Posterior vena cava (tissue), 2 donors: ENCODE results near the gene NLGN1. TPM values are rescaled to one million over a fixed set of nuclear protein-coding genes. Genes with fewer than 3 reads are reported as not detected.

Experiments used
- DNase-seq: peaks from one replicate; pipeline ENCODE4 v3.0.0-alpha.2; 2020; ENCODE audit warnings: low spot score
- intact Hi-C, 2 donors: fragments of 100-400 bp; cut with DNase I; formaldehyde crosslinking; loops; one replicate each; pipeline versions ENCODE4 v1.14.1 to v1.14.2; 2022 to 2023
- total RNA-seq, 2 donors: library from RNA; stranded (reverse); fragmentation: NEBNext Ultra II Directional; extraction: Animal tissue kit (Norgen Biotek cat#: 25700); gene quantifications; one replicate each; pipeline ENCODE4 v1.2.1, GENCODE V29; 2021
- donor health status: DM: yes; HTN: yes; CAD: no.
- donor health status: DM: yes; HTN: yes; CAD: no.

NLGN1 gene
- total RNA-seq, 2 donors from 2014 or later: 11.5 to 14.5 TPM

DNA sequence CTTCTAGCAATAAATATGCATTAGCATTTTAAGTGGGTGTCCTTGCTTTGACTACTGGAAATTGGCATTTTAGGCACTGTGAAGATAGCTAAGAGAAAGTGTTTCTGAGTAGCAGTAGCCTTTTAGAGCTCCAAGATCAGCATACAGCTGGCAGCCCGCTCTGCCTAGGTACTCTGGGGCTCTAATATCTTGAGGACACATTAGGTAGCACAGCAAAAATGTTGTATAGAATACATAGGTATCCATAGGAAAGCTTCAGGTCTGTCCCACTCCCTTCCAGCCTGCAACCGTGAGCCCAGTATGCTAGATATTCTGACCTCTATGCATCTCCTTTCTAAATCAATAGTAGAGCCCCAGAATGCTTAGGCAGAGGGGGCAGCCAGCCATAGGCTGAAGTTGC is 670.5 kb downstream of the NLGN1 start:
- intact Hi-C loops: no loop called here
- no peak for DNase-seq

DNA sequence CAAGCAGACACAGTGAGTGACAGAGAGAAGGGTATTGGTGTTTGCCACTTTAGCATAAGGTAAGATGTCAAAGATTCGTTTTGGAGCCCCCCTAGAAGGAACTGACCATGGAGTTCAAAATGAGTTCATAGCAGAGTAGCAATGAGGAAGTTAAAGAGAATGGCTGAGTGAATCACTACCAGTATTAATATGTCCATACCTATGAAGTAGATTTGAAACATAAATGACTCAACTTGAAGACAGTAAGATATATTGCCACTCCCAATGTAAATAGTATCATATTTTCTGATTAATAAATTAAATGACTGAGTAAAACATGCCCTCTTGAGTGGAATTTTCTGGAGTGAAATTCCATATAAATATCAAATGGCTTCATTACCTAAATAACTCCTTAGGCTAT is 675.1 kb downstream of the NLGN1 start:
- no peak for DNase-seq
- intact Hi-C loops: loop anchor here in 1 of 2 donors (5.0 kb wide), 1 partner anchor 235 kb away; no protein-coding TSS in a partner anchor

DNA sequence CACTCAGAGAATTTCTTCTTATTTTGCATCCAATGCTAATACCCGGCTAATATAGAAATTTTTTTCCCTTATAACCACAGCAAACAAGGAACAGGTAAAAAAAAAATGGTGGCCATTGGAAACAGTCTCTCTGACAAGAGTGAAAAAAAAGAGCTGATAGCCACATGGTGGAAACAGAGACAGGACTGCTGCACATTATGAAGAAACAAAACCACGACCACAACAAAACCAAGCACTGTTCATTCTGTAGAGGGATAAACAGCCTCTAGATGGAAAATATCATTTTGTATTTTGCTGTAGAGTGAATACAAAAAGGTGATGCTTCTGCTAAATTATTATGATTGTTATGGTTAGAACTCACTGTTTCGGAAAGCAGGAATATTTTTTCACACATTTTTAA is 686.2 kb downstream of the NLGN1 start:
- intact Hi-C loops: no loop called here
- no peak for DNase-seq

DNA sequence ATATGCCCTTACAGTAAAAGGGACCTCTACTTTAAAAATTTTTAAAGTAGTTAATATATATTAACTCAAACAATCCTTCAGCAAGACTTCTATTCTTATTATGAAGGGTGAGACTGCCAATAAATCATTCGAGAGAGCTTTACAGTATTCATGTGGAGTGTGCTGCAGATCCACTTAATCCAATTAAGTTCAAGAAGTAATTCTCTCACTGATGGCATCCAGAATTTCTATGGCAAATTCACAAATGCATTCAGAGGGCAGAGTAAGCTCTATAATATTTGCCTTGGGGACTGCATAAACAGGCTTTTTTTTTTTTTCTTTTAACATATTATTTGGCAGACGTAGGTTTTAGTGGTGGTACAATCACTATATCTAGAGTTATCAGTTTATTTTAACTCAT is 692.0 kb downstream of the NLGN1 start:
- intact Hi-C loops: loop anchor here in 1 of 2 donors (2.0 kb wide), 1 partner anchor 17 kb away; no protein-coding TSS in a partner anchor
- no peak for DNase-seq

DNA sequence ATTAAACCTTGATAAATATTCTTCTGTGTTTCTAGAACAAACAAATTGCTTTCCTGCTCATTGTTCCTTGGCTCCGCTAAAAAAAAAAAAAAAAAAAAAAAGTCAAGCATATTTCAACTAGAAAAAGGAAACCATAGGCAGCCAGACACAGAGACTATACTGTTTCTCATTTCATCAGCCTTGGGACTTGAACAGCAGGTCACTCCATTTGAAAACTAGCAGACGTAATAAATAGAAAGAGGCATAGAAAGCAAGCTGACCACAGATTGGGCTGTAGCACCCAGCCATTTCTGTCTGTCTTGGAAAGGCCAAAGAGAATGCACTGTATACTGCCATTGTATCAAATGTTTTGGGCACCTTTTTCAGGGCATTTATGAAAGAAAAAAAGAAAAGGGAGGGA is 697.1 kb downstream of the NLGN1 start:
- intact Hi-C loops: no loop called here
- no peak for DNase-seq

DNA sequence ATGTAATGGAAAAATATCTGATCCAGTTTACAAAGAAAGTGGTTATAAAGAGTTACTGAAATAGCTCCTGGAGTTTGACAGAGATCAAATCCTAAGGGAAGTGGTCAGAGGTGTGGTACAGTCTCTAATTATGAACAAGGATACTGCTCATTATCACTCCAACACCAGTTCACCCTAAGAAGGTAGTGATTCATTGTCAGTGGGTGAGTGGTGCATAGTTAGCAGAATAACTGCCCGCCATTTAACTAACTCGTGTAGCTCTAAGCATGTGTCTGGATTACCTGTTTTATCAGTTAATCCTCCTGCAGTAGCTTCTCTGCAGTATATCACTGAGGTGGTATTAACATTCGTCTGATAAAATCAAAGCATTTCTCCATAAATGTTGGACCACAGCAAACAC is 700.1 kb downstream of the NLGN1 start:
- DNase-seq: no peak
- intact Hi-C loops: no loop called here

DNA sequence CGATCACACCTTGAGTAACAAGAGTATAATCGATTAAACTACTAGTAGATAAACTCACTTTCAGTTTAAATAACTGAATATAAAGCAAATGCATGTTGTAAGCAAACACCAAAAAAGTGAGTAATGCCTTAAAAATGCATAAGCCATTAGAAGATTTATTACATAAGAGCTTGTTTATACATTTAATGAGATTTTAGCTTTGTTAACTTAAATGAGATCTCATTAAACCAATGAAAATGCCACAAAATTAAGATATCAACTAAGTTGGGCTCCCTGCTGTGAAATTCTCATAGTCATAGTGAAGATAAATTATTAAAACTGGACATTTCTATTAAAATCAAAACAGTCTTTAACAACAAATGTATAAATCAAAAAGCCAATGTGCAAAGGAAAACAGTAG is 701.2 kb downstream of the NLGN1 start:
- intact Hi-C loops: no loop called here
- DNase-seq: no peak

DNA sequence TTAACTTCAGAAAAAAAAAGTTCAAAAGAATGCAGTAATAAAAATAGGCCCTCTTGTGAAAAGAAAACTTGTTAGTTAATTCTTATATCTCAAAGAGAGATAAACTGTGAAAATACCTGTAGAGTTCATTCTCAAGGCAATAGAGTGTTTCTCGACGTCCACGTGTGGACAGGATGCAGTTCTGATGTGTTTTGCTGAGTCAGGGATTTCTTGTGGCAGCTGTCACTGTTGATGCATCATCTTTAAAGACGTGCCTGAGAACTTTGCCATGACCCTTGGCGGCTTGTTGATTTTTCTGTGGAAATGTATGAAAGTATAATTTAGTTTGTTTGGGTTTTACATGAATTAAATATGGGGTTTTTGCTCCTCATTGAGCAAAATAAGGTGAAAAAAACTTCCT is 702.2 kb downstream of the NLGN1 start:
- DNase-seq: no peak
- intact Hi-C loops: no loop called here

DNA sequence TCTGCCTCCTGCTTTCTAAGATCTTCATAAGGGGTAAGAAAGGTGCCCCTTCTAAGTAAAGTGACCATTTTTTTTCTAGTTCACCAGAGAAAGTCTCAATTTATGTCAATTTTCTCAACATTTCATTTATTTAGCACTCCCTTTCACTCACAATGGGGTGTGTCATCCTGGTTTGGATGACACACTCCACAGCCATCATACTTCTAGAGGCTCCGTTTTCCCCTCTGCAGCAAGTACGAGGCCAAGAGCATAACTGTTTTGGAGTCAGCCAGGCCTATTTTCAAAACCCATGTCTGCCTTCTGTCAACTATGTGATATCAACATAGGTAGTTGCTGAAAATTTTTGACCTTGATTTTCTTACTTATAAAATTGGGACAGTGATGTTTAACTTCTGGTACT is 703.2 kb downstream of the NLGN1 start:
- DNase-seq: no peak
- intact Hi-C loops: no loop called here

DNA sequence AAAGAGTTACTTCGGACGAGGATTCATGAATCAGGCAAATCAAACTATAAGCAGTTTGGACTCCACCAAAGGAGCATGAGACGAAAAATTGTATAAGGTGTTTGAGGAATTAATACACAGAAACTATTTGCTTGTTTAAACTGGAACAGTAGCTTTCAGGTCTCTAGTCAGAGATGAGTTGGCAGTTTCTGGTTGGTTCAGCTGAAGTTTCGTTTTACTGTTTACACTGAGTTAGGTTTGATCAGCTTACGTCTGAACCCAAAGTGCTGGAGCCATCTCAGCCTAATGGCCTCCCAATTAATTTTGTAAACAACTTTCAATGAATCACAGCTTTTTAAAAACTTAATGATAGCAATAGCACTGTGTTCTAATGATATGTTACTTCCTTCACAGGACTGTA is 703.7 kb downstream of the NLGN1 start:
- intact Hi-C loops: no loop called here
- no peak for DNase-seq

DNA sequence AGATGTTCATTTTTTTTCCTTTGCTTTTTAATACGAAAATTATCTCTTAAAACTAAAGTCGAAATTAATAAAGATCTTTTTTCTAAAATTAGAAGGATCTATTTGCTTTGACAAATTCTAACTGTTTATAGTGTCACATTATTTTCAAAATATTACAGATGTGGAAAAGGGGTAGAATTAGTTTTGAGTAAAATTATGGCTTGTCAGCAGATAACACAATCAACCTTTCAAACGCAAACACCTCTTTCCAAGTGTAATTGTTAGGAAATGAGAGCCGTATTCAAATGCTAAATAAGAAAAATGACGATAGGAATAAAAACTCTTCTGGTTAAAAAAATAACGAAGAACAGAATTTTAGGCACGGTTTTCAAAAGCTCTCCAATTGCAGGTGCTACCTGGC is 704.7 kb downstream of the NLGN1 start:
- DNase-seq: no peak
- intact Hi-C loops: no loop called here

DNA sequence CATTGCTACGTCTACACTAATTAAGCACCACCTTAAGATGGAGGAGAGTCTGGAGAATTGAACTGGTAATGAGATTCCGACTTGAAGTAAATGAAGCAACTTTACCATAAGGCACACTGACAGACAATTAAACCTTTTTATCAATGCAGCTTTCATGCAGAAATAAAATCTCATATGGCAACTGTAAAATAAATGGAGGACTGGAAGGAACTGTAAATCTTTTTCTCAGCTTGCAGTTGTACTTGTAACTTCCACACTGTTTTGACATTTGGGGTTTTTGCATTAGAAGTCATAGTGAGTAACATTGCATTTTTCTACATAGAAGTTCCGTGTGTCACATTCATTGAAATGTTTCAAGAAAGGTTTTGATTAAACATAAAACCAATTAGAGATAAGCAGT is 705.3 kb downstream of the NLGN1 start:
- intact Hi-C loops: no loop called here
- DNase-seq: no peak

DNA sequence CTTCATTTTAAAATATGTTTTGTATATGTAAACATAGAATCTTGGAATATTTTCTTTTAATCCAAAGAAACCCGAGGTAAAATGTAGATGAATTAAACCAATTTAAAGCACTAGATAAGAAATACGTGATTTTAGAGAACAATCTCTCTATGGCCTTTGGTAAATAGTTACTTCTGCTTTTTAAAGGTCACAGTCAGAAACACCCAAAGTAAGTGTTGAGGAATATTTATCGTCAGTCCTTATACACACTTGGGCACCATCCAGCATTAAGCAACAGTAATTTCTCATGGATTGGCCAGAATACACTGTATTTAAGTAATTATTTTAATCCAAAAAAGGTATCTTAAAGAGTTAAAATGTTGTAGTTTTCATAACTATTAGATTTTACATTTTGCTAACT is 713.2 kb downstream of the NLGN1 start:
- intact Hi-C loops: no loop called here
- no peak for DNase-seq

DNA sequence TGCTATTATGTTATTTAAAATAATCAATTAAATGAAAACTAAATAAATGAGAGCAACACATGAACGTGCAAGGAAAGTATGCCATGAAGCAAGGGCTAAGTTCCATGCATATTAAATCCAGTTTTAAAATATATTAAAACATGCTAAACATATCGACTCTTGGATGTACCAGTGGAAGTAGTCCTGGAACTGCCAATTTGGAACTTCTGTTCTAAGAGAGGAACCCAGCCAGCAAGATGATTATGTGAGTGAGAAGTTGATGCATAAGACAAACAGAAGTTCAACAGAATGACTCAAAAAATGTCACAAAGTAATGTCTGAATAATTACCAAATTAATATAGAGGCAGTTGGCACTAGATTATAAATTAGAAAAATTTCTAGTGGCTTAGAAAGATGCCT is 714.2 kb downstream of the NLGN1 start:
- intact Hi-C loops: no loop called here

DNA sequence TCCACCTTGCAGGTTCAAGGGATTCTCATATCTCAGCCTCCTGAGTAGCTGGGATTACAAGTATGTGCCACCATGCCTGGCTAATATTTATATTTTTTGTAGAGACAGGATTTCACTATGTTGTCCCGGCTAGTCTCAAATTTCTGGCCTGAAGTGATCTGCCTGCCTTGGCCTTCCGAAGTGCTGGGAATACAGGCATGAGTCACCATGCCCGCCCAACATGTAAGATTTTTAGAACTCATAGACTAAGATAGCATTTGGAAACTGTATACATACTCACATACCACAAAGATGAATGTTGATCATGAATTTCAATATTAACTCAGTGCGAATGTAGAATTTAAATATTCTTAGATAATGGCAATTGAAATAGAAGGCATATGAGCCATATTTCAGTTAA is 718.9 kb downstream of the NLGN1 start:
- intact Hi-C loops: no loop called here

More for the DNA sequence above, 714.2 kb downstream of the NLGN1 start:
- no peak for DNase-seq

DNA sequence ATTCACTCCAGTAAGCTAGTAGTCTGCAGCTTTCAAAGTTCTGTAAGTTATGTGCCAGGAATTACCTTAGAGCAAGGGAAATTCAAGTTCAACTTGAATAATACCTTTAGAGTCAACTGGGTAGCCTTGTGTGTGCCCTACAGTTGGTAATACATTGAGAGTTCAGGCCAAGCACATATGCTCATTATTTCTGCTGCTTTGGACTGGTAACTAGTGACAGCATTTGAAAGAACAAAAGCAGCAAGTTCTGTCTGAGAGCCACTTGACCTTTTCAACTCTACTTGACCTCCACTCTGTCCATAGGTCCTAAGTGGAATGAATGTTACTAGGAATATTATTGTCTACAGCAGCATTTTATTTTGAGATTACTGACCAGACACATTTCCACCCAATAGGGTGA is 723.5 kb downstream of the NLGN1 start:
- DNase-seq: no peak
- intact Hi-C loops: no loop called here

More for the DNA sequence above, 718.9 kb downstream of the NLGN1 start:
- no peak for DNase-seq

DNA sequence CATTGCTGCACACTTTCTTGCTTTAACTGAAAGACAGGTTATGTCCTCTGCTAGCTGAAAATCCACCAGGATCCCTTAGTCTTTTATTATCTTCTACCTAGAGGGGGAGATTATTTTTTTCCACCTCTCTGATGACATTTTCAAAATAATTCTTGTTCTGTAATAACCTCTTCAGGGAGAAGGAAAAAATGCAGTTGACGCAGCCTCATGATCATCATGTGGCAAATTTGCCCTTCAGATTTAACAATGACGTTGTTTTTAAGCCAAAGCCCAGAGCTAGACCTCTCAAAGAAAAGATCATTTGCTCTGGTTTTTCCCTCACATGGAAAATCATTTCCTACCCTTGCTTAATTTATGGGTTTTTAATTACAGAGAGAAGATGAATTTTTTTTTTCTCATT is 724.9 kb downstream of the NLGN1 start:
- DNase-seq: no peak
- intact Hi-C loops: no loop called here

DNA sequence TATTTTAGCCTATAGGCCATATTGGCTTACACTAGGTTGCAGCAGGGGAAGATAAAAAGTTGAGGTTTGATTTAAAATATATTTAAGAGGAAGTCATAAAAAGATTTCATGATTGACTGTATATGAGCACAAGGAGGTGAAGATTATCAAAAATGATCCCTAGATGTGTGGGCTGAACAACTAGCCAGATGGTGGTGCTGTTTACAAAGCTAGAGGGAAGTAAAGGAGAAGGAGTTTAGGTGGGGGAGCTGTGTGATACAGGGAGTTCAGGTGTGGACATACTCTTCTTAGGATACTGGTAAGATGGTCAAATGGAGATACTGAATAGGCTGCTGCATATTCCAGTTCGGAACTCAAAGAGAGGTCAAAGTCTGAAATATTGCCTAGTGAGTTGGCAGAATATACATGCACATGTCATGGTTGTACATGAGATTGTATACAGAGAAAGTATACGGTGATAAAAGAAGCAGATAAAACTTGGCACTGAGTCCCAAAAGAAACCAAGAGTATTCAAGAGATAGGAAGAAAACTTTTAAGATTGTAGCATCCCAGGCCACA is 727.8 kb downstream of the NLGN1 start:
- intact Hi-C loops: no loop called here
- DNase-seq: no peak

DNA sequence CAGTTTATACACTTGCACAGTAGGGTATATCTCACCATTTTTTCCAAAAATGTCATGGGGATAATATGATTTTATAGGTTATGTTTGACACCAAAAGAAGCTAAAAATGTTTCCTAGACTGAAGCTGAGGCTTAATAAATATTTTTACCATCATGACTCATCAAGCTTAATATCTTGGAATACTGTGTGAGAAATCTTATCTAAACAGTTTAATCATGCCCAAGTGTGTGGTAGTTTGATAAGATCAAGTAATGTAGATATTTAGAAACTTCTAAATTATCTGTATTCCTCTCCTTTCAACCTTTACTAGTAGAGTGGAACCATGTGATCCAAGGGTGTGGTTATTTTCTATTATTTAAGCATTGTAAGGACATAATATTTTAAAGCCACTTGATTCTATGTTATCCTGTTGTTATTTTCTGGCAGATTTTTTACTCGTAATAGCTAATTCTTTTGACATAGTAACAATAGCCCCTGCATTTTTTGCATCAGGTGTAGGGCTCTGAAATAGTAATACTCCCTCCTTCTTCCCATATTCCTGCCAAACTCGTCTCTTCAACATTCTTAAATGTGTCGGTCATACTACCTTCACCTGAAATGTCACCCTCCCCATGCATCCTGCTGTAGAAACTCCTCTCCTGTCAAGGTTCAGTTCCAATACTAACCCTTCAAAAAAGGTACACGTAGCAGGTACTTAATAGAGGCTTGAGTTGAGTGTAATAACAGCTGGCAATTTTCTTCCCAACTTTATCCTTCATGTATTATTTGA is 729.6 kb downstream of the NLGN1 start:
- intact Hi-C loops: no loop called here
- no peak for DNase-seq

DNA sequence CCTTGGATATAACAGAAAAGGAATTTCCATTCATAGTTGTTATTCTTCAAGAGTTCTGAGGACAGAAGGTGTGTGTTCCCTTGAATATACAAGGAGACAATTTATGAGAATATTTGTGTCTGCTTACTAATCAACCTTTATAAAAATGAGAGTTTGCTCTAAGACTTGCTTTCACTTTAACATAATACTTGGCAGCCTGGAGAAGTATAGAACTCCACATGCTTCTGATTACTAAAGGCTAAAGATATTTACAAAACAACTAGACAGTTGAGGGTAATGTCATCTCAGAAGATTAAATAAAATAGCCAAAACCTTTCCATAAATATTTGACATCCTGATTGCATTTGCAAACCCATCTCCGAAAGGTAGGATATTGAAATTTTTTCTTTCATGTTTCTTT is 734.5 kb downstream of the NLGN1 start:
- intact Hi-C loops: no loop called here
- no peak for DNase-seq

DNA sequence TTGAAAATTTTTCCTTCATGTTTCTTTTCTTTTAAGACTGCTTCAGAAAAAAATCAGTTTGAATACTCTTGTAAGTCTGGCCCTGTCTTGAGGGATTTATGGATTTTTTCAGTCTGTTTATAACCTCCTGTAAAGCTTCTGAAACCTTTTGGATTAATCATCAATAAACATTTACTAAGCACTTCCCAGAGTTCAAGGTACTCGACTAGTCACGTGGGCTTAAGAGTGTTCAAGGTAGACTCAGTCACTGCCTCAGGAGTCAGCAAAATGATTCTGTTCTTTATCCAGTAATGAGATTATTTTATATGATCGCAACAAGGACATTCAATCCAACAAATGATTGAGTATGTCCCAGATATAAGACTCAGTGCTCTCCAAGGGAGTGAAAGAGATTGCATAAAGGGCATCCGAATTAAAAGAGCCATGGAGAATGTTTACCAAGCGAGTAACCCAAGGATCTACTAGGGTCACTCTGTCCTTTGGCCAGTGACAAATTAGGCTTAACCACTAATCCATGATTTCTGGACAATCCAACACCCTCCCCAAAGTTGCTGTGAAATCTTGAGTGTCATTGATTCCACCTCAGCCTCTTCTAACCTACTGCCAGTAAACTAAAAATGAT is 735.0 kb downstream of the NLGN1 start:
- intact Hi-C loops: no loop called here
- DNase-seq: no peak
